ENCODE data around the gene TPBG.
"Not testable (repeated sequence)": the region's sequence is repeated elsewhere in the genome, so short reads cannot be mapped to it uniquely, and the experiment has no call there.

The TPBG gene

GRCh38 chr6:82374516-82374915, 10.9 kb downstream of the TPBG start:
- no peak for DNase-seq (ENCODE audit: low read depth)

DNA sequence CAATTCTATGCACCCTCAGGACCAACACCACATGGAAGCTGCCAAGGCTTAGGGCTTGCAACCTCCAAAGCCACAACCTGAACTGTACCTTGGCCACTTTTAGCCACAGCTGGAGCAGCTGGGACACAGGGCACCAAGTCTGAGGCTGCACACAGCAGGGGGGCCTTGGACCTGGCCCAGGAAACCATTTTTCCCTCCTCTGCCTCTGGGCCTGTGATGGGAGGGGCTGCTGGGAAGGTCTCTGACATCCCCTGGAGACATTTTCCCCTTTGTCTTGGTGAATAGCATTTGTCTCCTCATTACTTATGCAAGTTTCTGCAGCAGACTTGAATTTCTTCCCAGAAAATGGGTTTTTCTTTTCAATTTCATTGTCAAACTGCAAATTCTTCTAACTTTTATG, 13.0 kb downstream of the TPBG start:
- DNase-seq (ENCODE audit: low read depth), result no peak

DNA sequence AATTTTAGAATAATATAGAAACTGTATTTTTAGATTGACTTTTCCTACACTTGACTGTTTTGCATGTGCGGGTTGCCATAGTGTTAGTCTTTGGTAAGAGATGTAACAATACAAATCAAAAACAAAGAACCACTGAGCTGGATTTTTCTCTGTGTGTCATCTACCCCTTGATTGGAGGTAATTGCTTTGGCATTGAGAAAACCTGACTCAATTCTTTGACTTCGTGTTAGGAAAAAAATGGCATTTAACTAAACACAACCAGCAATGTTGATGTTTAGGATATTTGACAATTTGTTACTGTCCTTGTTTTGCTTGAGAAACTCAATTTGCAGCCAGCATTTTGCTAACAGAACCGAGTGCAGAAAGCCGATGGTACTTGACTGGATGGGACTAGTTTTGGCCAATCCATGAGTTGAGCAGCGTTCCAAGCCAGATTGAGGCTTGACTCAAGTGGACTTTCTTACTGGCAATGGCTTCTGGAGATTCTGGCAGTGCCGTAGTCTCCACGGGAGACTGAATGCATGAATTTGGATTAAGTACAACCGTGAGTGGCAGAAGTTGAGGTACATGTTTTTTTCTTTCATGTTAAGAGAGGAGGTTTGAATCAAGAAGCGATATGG, 17.1 kb downstream of the TPBG start:
- DNase-seq (ENCODE audit: low read depth), result no peak

GRCh38 chr6:82381278-82381677, 17.7 kb downstream of the TPBG start:
- no peak for DNase-seq (ENCODE audit: low read depth)

GRCh38 chr6:82385102-82385501, 21.5 kb downstream of the TPBG start:
- no peak for DNase-seq (ENCODE audit: low read depth)

- DNase-seq (ENCODE audit: low read depth), result no peak
These were observed 21.9 kb downstream of the TPBG start for GRCh38 chr6:82385546-82385945.

GRCh38 chr6:82385961-82386360, 22.3 kb downstream of the TPBG start:
- no peak for DNase-seq (ENCODE audit: low read depth)

- DNase-seq (ENCODE audit: low read depth), result not testable (repeated sequence)
These were observed 31.2 kb downstream of the TPBG start for GRCh38 chr6:82394770-82395169.

GRCh38 chr6:82396964-82397751, 33.5 kb downstream of the TPBG start:
- no peak for DNase-seq (ENCODE audit: low read depth)

GRCh38 chr6:82397962-82398692, 34.5 kb downstream of the TPBG start:
- no peak for DNase-seq (ENCODE audit: low read depth)

- DNase-seq (ENCODE audit: low read depth), result no peak
These were observed 45.4 kb downstream of the TPBG start for GRCh38 chr6:82408952-82409431.

- no peak for DNase-seq (ENCODE audit: low read depth)
These were observed 46.6 kb downstream of the TPBG start for GRCh38 chr6:82410151-82410648.

- DNase-seq (ENCODE audit: low read depth), result no peak
These were observed 50.3 kb downstream of the TPBG start for GRCh38 chr6:82413868-82414267.

- DNase-seq (ENCODE audit: low read depth), result no peak
These were observed 52.2 kb downstream of the TPBG start for GRCh38 chr6:82415820-82416219.

- DNase-seq (ENCODE audit: low read depth), result no peak
These were observed 52.7 kb downstream of the TPBG start for GRCh38 chr6:82416346-82416745.

All from stimulated activated CD8-positive, alpha-beta memory T cell treated with anti-CD3 and anti-CD28 coated beads, Interleukin-12 subunit alpha, Interleukin-12 subunit beta, amount 100 ng/mL, for 4 hours (primary cell).